ENCODE data around the gene MNX1. TPM values are rescaled to one million over a fixed set of nuclear protein-coding genes. Genes with fewer than 3 reads are reported as not detected.

Gene MNX1
- polyA plus RNA-seq, 1 experiment, result not detected

DNA sequence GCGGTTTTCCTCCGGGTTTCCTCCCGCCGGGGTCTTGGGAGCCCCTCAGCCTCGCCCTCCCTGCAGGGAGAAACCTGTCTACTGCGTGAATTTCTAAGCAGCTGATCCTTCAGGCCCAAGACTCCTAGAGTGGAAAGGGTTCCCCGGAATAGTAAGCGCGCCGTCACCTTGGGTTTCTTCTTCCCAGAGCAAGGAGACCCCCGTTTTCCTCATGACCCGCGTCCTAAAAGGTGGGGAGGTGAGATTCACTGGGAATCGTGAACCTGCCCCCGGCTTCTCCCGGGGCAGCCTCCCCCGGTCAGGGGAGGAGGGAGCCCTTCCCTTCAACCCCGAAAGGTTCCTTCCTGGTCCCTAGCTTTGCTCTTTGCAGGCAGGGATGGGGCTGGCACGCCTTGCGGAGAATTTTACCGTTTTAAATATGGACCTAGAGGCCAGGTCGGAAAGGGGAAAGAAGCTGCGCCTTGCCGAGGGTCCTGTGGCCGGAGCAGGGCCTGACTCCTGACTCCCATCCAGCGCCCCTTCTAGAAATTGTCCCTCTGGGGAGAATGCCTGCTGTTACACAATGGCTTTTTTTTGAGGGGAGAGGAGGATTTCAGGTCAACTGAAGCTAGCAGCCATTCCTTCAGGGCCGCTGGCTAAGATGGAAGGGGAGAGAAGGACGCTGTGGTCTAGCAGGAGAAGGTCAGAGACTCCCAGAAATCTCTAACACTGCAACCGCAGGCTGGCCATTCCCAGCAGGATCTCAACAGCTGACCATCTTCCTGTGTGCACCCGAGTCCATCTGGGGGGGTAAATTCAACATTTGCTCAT, 11.6 kb upstream of the MNX1 start:
- Histone ChIP-seq H3K4me3 (ENCODE audit: low read depth, low read length) (no peak overlapping the region), H3K27ac (ENCODE audit: low read depth, low read length) (no peak overlapping the region), H3K27me3 (ENCODE audit: control insufficient read depth, insufficient read depth, low read length) (peaks cover 77% of the 10 kb centered on the region), H3K9me3 (ENCODE audit: control insufficient read depth, insufficient read depth, low read length) (peaks cover 4% of the 10 kb centered on the region; the same call in 1 of the 2 replicates)
- CTCF ChIA-PET, result no interaction called here
- TF ChIP-seq, protein P1, sequence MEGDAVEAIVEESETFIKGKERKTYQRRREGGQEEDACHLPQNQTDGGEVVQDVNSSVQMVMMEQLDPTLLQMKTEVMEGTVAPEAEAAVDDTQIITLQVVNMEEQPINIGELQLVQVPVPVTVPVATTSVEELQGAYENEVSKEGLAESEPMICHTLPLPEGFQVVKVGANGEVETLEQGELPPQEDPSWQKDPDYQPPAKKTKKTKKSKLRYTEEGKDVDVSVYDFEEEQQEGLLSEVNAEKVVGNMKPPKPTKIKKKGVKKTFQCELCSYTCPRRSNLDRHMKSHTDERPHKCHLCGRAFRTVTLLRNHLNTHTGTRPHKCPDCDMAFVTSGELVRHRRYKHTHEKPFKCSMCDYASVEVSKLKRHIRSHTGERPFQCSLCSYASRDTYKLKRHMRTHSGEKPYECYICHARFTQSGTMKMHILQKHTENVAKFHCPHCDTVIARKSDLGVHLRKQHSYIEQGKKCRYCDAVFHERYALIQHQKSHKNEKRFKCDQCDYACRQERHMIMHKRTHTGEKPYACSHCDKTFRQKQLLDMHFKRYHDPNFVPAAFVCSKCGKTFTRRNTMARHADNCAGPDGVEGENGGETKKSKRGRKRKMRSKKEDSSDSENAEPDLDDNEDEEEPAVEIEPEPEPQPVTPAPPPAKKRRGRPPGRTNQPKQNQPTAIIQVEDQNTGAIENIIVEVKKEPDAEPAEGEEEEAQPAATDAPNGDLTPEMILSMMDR (IDR thresholded peaks at IDR 0.05; ENCODE audit: low read depth, low read length), result no peak
- no peak for DNase-seq (ENCODE audit: low read depth, low spot score)
- POLR2A ChIA-PET, result no interaction called here

- no peak for DNase-seq (ENCODE audit: low read depth, low spot score)
- H3K27ac ChIP-seq (ENCODE audit: low read depth, low read length), result no peak overlapping the region
- H3K4me3 ChIP-seq (ENCODE audit: low read depth, low read length), result no peak overlapping the region
- peaks cover 83% of the 10 kb centered on the region for H3K27me3 ChIP-seq (ENCODE audit: control insufficient read depth, insufficient read depth, low read length)
- peaks cover 4% of the 10 kb centered on the region; the same call in 1 of the 2 replicates for H3K9me3 ChIP-seq (ENCODE audit: control insufficient read depth, insufficient read depth, low read length)
- POLR2A ChIA-PET, result no interaction called here
- TF ChIP-seq, protein P1 (IDR thresholded peaks at IDR 0.05; ENCODE audit: low read depth, low read length), result no peak
- CTCF ChIA-PET, result interaction anchor here (0.6 kb wide), 1 partner anchor 66 kb away, joined by 3 read pairs; no protein-coding TSS in a partner anchor
These were observed 10.8 kb upstream of the MNX1 start for GRCh38 chr7:157021071-157021870.

- H3K4me3 ChIP-seq (ENCODE audit: low read depth, low read length), result no peak overlapping the region
- peaks cover 90% of the 10 kb centered on the region for H3K27me3 ChIP-seq (ENCODE audit: control insufficient read depth, insufficient read depth, low read length)
- POLR2A ChIA-PET, result no interaction called here
- H3K27ac ChIP-seq (ENCODE audit: low read depth, low read length), result no peak overlapping the region
- CTCF ChIA-PET, result interaction anchor here (0.6 kb wide), 1 partner anchor 66 kb away, joined by 3 read pairs; no protein-coding TSS in a partner anchor
- H3K9me3 ChIP-seq (ENCODE audit: control insufficient read depth, insufficient read depth, low read length), result peaks cover 4% of the 10 kb centered on the region; the same call in 1 of the 2 replicates
- TF ChIP-seq, protein P1 (IDR thresholded peaks at IDR 0.05; ENCODE audit: low read depth, low read length), result no peak
- DNase-seq (ENCODE audit: low read depth, low spot score), result no peak
These were observed 10.1 kb upstream of the MNX1 start for GRCh38 chr7:157020514-157021070.

GRCh38 chr7:157019718-157020451, 9.4 kb upstream of the MNX1 start:
- Histone ChIP-seq H3K27ac (ENCODE audit: low read depth, low read length) (no peak overlapping the region), H3K27me3 (ENCODE audit: control insufficient read depth, insufficient read depth, low read length) (peaks cover 94% of the 10 kb centered on the region), H3K4me3 (ENCODE audit: low read depth, low read length) (no peak overlapping the region), H3K9me3 (ENCODE audit: control insufficient read depth, insufficient read depth, low read length) (peaks cover 4% of the 10 kb centered on the region; the same call in 1 of the 2 replicates)
- POLR2A ChIA-PET, result no interaction called here
- TF ChIP-seq, protein P1 (IDR thresholded peaks at IDR 0.05; ENCODE audit: low read depth, low read length), result no peak
- no peak for DNase-seq (ENCODE audit: low read depth, low spot score)
- CTCF ChIA-PET, result interaction anchor here (0.5 to 0.7 kb wide), 2 partner anchors 50 to 375 kb away, joined by 3 to 6 read pairs; no protein-coding TSS in a partner anchor
